ENCODE results near the gene PPTC7.
"Not testable (repeated sequence)": the region's sequence is repeated elsewhere in the genome, so short reads cannot be mapped to it uniquely, and the experiment has no call there.

Gene PPTC7

GRCh38 chr12:110566993-110567392, 16.1 kb downstream of the PPTC7 start:
- Histone ChIP-seq H3K27ac (ENCODE audit: low read length) (no peak overlapping the region), H3K4me3 (ENCODE audit: low read length) (no peak overlapping the region), H3K27me3 (ENCODE audit: insufficient read depth, low read length) (no peaks in the 10 kb centered on the region), H3K9ac (ENCODE audit: low read depth, low read length) (no peak overlapping the region), H3K4me1 (ENCODE audit: insufficient read depth, low read length) (no peaks in the 10 kb centered on the region), H3K36me3 (ENCODE audit: insufficient read depth, low read depth, low read length) (no peaks in the 10 kb centered on the region), H3K9me3 (ENCODE audit: insufficient read depth, low read depth, low read length) (peaks cover 15% of the 10 kb centered on the region)

DNA sequence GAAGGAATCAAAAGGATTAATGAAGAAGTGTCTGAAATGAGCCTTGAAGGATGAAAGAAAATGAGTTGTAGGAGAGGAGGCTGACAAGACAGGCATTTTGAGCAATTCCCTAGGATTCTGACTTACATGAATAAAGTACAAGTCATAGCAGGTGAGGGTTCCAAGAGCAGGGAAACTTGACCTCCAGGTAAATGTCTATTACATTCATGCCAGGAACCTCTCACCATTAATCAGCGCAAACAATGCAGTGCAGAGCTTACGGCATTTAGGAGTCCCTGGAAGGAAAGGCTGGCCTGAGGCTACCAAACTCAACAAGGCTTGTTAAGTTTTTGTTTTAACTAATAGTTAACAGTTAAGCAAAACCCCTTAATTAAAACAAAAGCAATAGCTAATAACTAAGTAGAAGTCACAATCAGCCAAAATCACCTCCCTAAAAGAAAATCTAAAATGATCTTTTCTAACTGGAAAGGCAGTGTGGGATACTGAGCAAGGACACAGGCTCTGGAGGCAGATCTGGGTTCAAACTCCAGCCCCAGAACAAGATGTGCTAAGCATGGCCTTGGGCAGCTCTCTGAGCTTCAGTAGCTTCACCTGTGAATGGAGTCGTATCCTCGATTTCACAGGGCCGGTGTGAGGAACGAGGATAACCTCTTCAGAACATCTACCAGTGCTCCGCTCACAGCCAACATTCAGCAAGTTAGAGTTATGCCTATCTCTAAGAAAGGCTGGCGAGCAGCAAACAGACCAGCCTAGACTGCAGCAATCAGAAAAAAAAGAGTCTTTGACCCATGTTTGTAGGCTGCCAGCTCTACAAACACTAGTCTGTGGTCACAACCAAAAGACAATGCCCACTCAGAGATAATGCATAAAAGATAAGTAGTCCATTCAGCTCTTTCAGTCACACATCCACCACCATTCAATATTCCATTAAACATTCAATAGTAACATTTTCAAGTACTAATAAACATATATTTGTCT, 16.9 kb downstream of the PPTC7 start:
- no peaks in the 10 kb centered on the region for H3K27me3 ChIP-seq (ENCODE audit: insufficient read depth, low read length)
- H3K9me3 ChIP-seq (ENCODE audit: insufficient read depth, low read depth, low read length), result peaks cover 7% of the 10 kb centered on the region
- H3K4me1 ChIP-seq (ENCODE audit: insufficient read depth, low read length), result no peaks in the 10 kb centered on the region
- H3K9ac ChIP-seq (ENCODE audit: low read depth, low read length), result no peak overlapping the region
- H3K4me3 ChIP-seq (ENCODE audit: low read length), result no peak overlapping the region
- H3K27ac ChIP-seq (ENCODE audit: low read length), result no peak overlapping the region
- H3K36me3 ChIP-seq (ENCODE audit: insufficient read depth, low read depth, low read length), result no peaks in the 10 kb centered on the region

DNA sequence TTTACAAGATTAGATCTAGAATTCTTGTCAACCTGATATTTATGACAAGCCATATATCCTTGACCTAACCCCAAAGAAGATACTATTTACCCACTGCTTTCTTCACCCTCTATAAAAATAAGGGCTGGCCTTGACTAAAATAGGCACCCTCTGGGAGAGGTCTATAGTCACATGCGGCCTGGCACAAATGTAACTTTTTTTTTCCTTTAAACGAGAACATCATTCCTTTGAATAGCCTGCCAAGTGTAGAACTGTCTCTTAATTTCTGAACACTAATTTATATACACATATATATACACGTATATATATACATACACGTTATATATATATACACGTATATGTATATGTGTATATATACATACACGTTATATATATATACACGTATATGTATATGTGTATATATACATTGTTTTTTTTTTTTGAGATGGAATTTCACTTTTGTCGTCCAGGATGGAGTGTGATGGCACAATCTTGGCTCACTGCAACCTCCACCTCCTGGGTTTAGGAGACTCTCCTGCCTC, 18.6 kb downstream of the PPTC7 start:
- H3K27me3 ChIP-seq (ENCODE audit: insufficient read depth, low read length), result no peaks in the 10 kb centered on the region
- peaks cover 4% of the 10 kb centered on the region for H3K9me3 ChIP-seq (ENCODE audit: insufficient read depth, low read depth, low read length)
- H3K27ac ChIP-seq (ENCODE audit: low read length), result no peak overlapping the region
- no peak overlapping the region for H3K9ac ChIP-seq (ENCODE audit: low read depth, low read length)
- H3K4me3 ChIP-seq (ENCODE audit: low read length), result no peak overlapping the region
- H3K36me3 ChIP-seq (ENCODE audit: insufficient read depth, low read depth, low read length), result no peaks in the 10 kb centered on the region
- H3K4me1 ChIP-seq (ENCODE audit: insufficient read depth, low read length), result no peaks in the 10 kb centered on the region

DNA sequence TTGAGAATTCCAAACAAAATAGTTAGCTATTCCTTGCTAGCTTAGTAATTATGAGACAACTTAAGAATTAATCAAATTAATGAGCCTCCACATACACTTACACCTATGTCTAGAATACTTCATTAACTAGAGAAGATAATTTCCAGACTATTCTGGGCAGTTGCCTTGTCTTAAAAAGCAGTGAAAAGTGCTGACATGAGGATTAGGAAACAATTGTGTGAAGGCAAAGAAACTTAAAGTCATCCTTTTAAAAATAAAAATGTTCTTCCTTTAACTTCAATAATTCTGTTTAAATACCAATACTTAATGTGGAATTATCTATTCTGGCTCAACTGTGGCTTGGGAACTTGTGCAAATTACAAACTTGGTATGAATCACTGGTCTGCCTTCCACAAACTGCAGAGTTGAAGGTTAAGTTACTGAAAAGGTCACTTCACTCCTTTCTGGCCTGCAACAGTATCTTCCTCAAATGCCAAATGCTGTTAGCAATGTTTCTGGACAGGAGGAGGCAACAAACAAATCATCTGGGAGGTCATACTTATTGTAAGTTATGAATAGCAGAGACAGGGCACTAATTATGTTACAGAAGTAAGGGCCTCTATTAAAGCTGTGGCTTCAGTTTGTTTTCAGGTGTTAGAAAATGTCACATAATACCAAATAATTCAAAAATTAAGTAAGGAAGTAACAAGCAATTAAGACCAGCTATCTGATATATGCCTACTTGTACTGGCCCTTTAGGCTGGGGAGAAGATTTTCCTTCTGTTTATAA, 19.2 kb downstream of the PPTC7 start:
- Histone ChIP-seq H3K4me1 (ENCODE audit: insufficient read depth, low read length) (no peaks in the 10 kb centered on the region), H3K27ac (ENCODE audit: low read length) (no peak overlapping the region)

DNA sequence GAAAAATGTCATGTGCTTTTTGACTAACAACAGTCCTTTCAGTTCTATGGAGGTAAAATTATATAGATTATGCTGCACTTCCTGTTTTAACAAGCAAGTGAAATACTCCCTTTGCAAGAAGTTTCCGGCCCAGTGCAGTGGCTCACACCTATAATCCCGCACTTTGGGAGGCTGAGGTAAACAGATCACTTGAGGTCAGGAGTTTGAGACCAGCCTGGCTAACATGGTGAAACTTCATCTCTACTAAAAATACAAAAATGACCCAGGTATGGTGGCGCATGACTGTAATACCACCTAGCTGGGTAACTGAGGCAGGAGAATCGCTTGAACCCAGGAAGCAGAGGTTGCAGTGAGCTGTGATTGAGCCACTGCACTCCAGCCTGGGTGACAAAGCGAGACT, 20.7 kb downstream of the PPTC7 start:
- H3K27me3 ChIP-seq (ENCODE audit: insufficient read depth, low read length); H3K9ac ChIP-seq (ENCODE audit: low read depth, low read length); H3K9me3 ChIP-seq (ENCODE audit: insufficient read depth, low read depth, low read length); H3K4me3 ChIP-seq (ENCODE audit: low read length); H3K4me1 ChIP-seq (ENCODE audit: insufficient read depth, low read length); H3K36me3 ChIP-seq (ENCODE audit: insufficient read depth, low read depth, low read length); H3K27ac ChIP-seq (ENCODE audit: low read length): not testable (repeated sequence)

More for the DNA sequence above, 19.2 kb downstream of the PPTC7 start:
- no peak overlapping the region for H3K9ac ChIP-seq (ENCODE audit: low read depth, low read length)
- H3K9me3 ChIP-seq (ENCODE audit: insufficient read depth, low read depth, low read length), result no peaks in the 10 kb centered on the region
- no peak overlapping the region for H3K4me3 ChIP-seq (ENCODE audit: low read length)
- H3K27me3 ChIP-seq (ENCODE audit: insufficient read depth, low read length), result no peaks in the 10 kb centered on the region
- no peaks in the 10 kb centered on the region for H3K36me3 ChIP-seq (ENCODE audit: insufficient read depth, low read depth, low read length)

DNA sequence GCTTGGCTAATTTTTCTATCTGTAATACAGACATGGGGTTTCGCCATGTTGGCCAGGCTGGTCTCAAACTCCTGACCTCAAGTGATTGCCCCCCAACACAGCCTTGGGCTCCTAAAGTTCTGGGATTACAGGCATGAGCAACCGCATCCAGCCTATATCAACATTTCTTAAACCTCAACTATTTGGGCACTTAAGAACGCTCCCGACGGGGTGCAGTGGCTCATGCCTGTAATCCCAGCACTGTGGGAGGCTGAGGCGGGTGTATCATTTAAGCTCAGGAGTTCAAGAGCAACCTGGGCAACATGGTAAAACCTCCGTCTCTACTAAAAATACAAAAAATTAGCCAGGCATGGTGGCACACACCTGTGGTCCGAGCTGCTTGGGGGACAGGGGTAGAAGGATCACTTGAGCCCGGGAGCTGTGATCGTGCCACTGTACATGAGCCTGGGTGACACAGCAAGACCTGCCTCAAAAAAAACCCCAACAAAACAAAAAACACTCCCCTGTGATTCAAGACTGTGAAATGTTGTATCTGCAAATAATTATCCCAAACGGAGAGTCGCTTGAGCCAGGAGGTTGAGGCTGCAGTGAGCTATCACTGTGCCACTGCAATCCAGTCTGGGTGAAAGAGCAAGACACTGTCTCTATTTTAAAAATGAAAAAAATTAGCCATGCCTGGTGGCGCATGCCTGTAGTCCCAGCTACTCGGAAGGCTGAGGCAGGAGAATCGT, 21.5 kb downstream of the PPTC7 start:
- H3K36me3 ChIP-seq (ENCODE audit: insufficient read depth, low read depth, low read length), result no peaks in the 10 kb centered on the region
- H3K9me3 ChIP-seq (ENCODE audit: insufficient read depth, low read depth, low read length), result no peaks in the 10 kb centered on the region
- no peaks in the 10 kb centered on the region for H3K27me3 ChIP-seq (ENCODE audit: insufficient read depth, low read length)
- H3K27ac ChIP-seq (ENCODE audit: low read length), result no peak overlapping the region
- H3K4me1 ChIP-seq (ENCODE audit: insufficient read depth, low read length), result no peaks in the 10 kb centered on the region
- H3K9ac ChIP-seq (ENCODE audit: low read depth, low read length), result no peak overlapping the region
- no peak overlapping the region for H3K4me3 ChIP-seq (ENCODE audit: low read length)

DNA sequence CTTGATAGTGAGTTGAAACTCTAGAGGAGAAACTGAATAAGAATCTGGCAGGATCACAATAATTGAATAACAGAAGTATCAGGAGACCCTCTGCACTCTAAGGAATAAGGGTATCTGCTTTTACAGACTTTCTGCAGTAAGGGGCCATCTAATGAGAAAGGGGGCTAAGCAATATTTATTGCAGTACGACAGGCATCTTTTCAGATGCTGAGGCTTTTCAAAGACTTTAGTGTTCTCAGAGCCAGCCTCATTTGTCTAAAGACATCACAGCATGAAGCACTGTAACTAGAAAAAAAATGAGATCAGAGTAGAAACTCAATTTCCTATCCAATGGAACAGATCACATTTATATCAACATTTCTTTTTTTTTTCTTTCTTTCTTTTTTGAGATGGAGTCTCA, 22.2 kb downstream of the PPTC7 start:
- no peaks in the 10 kb centered on the region for H3K36me3 ChIP-seq (ENCODE audit: insufficient read depth, low read depth, low read length)
- H3K27ac ChIP-seq (ENCODE audit: low read length), result no peak overlapping the region
- no peaks in the 10 kb centered on the region for H3K4me1 ChIP-seq (ENCODE audit: insufficient read depth, low read length)
- H3K27me3 ChIP-seq (ENCODE audit: insufficient read depth, low read length), result no peaks in the 10 kb centered on the region
- H3K9me3 ChIP-seq (ENCODE audit: insufficient read depth, low read depth, low read length), result no peaks in the 10 kb centered on the region
- H3K9ac ChIP-seq (ENCODE audit: low read depth, low read length), result no peak overlapping the region
- no peak overlapping the region for H3K4me3 ChIP-seq (ENCODE audit: low read length)

- H3K4me1 ChIP-seq (ENCODE audit: insufficient read depth, low read length), result no peaks in the 10 kb centered on the region
- H3K9me3 ChIP-seq (ENCODE audit: insufficient read depth, low read depth, low read length), result no peaks in the 10 kb centered on the region
Measured at GRCh38 chr12:110560048-110560447, 23.1 kb downstream of the PPTC7 start.

GRCh38 chr12:110558945-110559344, 24.2 kb downstream of the PPTC7 start:
- not testable (repeated sequence) for H3K36me3 ChIP-seq (ENCODE audit: insufficient read depth, low read depth, low read length); H3K4me3 ChIP-seq (ENCODE audit: low read length); H3K27ac ChIP-seq (ENCODE audit: low read length); H3K4me1 ChIP-seq (ENCODE audit: insufficient read depth, low read length); H3K9me3 ChIP-seq (ENCODE audit: insufficient read depth, low read depth, low read length); H3K9ac ChIP-seq (ENCODE audit: low read depth, low read length); H3K27me3 ChIP-seq (ENCODE audit: insufficient read depth, low read length)

More at GRCh38 chr12:110560048-110560447, 23.1 kb downstream of the PPTC7 start:
- Histone ChIP-seq H3K4me3 (ENCODE audit: low read length) (no peak overlapping the region), H3K27me3 (ENCODE audit: insufficient read depth, low read length) (no peaks in the 10 kb centered on the region), H3K36me3 (ENCODE audit: insufficient read depth, low read depth, low read length) (no peaks in the 10 kb centered on the region), H3K27ac (ENCODE audit: low read length) (no peak overlapping the region), H3K9ac (ENCODE audit: low read depth, low read length) (no peak overlapping the region)

DNA sequence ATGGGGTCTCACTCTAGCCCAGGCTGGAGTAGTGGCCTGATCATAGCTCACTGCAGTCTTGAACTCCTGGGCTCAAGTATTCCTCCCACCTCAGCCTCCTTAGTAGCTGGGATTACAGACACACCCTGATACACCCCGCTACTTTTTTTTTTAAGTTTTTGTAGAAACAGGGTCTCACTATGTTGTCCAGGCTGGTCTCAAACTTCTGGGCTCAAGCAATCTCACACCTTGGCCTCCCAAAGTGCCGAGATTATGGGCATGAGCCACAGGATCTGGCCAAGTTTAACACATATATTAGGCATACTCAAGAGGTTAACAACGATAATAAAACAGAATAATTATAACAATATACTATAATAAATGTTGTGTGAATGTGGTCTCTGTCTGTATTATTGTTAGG, 25.8 kb downstream of the PPTC7 start:
- Histone ChIP-seq H3K36me3 (ENCODE audit: insufficient read depth, low read depth, low read length) (no peaks in the 10 kb centered on the region), H3K9ac (ENCODE audit: low read depth, low read length) (no peak overlapping the region), H3K9me3 (ENCODE audit: insufficient read depth, low read depth, low read length) (no peaks in the 10 kb centered on the region), H3K27me3 (ENCODE audit: insufficient read depth, low read length) (no peaks in the 10 kb centered on the region), H3K27ac (ENCODE audit: low read length) (no peak overlapping the region), H3K4me3 (ENCODE audit: low read length) (no peak overlapping the region), H3K4me1 (ENCODE audit: insufficient read depth, low read length) (no peaks in the 10 kb centered on the region)

DNA sequence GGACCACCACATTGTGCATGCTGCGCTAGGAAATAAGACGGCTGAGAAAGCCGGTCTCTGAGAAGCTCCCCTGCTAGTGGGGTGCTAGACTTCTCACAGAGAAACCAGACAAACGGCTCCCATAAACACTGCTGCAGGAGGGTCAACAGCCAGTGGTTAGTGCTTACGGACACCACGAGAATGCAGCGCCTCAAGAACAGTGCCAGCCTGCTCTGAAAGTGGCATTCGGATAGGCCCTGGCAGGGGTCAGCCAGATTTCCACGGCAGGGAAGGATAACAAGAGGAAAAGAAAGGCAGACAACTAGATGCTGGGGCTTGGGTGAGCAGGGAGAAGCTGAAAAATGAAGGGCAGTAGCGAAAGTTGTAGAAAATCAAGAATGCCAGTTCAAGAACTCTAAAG, 26.4 kb downstream of the PPTC7 start:
- Histone ChIP-seq H3K27ac (ENCODE audit: low read length) (no peak overlapping the region), H3K4me1 (ENCODE audit: insufficient read depth, low read length) (no peaks in the 10 kb centered on the region), H3K4me3 (ENCODE audit: low read length) (no peak overlapping the region), H3K36me3 (ENCODE audit: insufficient read depth, low read depth, low read length) (no peaks in the 10 kb centered on the region), H3K9ac (ENCODE audit: low read depth, low read length) (no peak overlapping the region), H3K9me3 (ENCODE audit: insufficient read depth, low read depth, low read length) (no peaks in the 10 kb centered on the region), H3K27me3 (ENCODE audit: insufficient read depth, low read length) (no peaks in the 10 kb centered on the region)
